ENCODE measurements around the gene HOXD4.

The HOXD4 gene

GRCh38 chr2:176127774-176128072 is 23.6 kb upstream of the HOXD4 start:
- no peak for DNase-seq

GRCh38 chr2:176128172-176128981 is 23.0 kb upstream of the HOXD4 start:
- peak; percentile 91 to 95 for DNase-seq

- peak; percentile 74 to 90 for DNase-seq
Measured at GRCh38 chr2:176128982-176129796, 22.2 kb upstream of the HOXD4 start, which contains the start of gene HOXD8. HOXD8 (plus strand) TSS chr2:176129705; CDS start chr2:176130367, 662 bp downstream.

- peak in 1 of 2 experiments; percentile 86 for DNase-seq
Measured at GRCh38 chr2:176129813-176130146, 21.6 kb upstream of the HOXD4 start.

- DNase-seq: peak; percentile 34 to 90
Measured at GRCh38 chr2:176130147-176130956, 21.0 kb upstream of the HOXD4 start.

- DNase-seq: peak; percentile 34 to 66
Measured at GRCh38 chr2:176130957-176131847, 20.1 kb upstream of the HOXD4 start.

GRCh38 chr2:176131848-176132158 is 19.5 kb upstream of the HOXD4 start:
- DNase-seq: no peak

- DNase-seq: peak; percentile 66 to 75
Measured at GRCh38 chr2:176132205-176133171, 18.9 kb upstream of the HOXD4 start.

- peak; percentile 44 to 63 for DNase-seq
Measured at GRCh38 chr2:176133389-176133788, 18.0 kb upstream of the HOXD4 start.

- DNase-seq: peak; percentile 95 to 97
Measured at GRCh38 chr2:176134035-176134434, 17.3 kb upstream of the HOXD4 start.

GRCh38 chr2:176135035-176135440 is 16.3 kb upstream of the HOXD4 start:
- DNase-seq: peak in 1 of 2 experiments; percentile 41

GRCh38 chr2:176136374-176137251 is 14.7 kb upstream of the HOXD4 start:
- DNase-seq: no peak

GRCh38 chr2:176137252-176137580 is 14.1 kb upstream of the HOXD4 start:
- DNase-seq: no peak

- no peak for DNase-seq
Measured at GRCh38 chr2:176137906-176138305, 13.4 kb upstream of the HOXD4 start.

GRCh38 chr2:176138526-176138922 is 12.8 kb upstream of the HOXD4 start:
- no peak for DNase-seq

- no peak for DNase-seq
Measured at GRCh38 chr2:176138923-176139660, 12.3 kb upstream of the HOXD4 start.

- no peak for DNase-seq
Measured at GRCh38 chr2:176139661-176140512, 11.5 kb upstream of the HOXD4 start.

GRCh38 chr2:176140513-176141317 is 10.6 kb upstream of the HOXD4 start:
- peak; percentile 89 to 94 for DNase-seq
